ENCODE results near the gene ZDHHC7.

DNA sequence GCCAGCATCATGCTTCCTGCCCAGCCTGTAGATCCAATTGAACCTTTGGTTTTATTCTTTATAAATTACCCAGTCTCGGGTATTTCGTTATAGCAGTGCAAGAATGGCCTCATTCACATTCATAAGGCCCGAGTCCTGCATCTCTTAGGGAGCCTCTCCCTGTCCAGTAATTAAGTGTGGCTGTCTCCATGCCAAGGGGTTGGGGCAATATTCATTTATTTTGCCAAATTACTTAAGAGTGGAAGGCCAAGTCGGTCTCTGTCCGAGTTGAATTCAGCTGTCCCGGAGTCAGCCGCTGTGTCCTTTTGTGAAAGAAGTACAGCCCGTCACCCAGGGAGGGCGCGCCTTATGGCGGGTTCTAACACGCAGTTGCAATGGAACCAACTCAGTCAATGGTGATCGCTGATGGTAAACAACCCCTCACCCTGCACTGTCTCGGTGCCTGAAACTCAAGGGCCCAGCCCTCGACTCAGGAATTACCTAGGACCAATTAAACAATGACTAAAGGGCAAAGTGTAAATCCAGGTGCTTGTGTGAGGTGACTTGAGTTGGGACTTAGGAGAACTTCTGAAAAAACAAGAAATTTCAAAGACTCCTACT lies 38.5 kb upstream of the ZDHHC7 start:
- TF ChIP-seq, protein P1, sequence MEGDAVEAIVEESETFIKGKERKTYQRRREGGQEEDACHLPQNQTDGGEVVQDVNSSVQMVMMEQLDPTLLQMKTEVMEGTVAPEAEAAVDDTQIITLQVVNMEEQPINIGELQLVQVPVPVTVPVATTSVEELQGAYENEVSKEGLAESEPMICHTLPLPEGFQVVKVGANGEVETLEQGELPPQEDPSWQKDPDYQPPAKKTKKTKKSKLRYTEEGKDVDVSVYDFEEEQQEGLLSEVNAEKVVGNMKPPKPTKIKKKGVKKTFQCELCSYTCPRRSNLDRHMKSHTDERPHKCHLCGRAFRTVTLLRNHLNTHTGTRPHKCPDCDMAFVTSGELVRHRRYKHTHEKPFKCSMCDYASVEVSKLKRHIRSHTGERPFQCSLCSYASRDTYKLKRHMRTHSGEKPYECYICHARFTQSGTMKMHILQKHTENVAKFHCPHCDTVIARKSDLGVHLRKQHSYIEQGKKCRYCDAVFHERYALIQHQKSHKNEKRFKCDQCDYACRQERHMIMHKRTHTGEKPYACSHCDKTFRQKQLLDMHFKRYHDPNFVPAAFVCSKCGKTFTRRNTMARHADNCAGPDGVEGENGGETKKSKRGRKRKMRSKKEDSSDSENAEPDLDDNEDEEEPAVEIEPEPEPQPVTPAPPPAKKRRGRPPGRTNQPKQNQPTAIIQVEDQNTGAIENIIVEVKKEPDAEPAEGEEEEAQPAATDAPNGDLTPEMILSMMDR (IDR thresholded peaks at IDR 0.05 in 2 of 3, conservative IDR thresholded peaks at IDR 0.05 in 1 of 3; ENCODE audit: borderline replicate concordance in 1 of 3, insufficient read depth in 1 of 3, low read depth in 2 of 3, low read length in 2 of 3) = no peak
- TF ChIP-seq, protein P2, sequence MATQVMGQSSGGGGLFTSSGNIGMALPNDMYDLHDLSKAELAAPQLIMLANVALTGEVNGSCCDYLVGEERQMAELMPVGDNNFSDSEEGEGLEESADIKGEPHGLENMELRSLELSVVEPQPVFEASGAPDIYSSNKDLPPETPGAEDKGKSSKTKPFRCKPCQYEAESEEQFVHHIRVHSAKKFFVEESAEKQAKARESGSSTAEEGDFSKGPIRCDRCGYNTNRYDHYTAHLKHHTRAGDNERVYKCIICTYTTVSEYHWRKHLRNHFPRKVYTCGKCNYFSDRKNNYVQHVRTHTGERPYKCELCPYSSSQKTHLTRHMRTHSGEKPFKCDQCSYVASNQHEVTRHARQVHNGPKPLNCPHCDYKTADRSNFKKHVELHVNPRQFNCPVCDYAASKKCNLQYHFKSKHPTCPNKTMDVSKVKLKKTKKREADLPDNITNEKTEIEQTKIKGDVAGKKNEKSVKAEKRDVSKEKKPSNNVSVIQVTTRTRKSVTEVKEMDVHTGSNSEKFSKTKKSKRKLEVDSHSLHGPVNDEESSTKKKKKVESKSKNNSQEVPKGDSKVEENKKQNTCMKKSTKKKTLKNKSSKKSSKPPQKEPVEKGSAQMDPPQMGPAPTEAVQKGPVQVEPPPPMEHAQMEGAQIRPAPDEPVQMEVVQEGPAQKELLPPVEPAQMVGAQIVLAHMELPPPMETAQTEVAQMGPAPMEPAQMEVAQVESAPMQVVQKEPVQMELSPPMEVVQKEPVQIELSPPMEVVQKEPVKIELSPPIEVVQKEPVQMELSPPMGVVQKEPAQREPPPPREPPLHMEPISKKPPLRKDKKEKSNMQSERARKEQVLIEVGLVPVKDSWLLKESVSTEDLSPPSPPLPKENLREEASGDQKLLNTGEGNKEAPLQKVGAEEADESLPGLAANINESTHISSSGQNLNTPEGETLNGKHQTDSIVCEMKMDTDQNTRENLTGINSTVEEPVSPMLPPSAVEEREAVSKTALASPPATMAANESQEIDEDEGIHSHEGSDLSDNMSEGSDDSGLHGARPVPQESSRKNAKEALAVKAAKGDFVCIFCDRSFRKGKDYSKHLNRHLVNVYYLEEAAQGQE (IDR thresholded peaks at IDR 0.05; ENCODE audit: low read depth) = no peak
- TF ChIP-seq POLR2AphosphoS5 (IDR thresholded peaks at IDR 0.05; ENCODE audit: low read depth, low read length) (no peak), POLR2A (IDR thresholded peaks at IDR 0.05; ENCODE audit: borderline replicate concordance, extremely low read depth, insufficient read depth, insufficient read length) (no peak), YY1 (IDR thresholded peaks at IDR 0.05; ENCODE audit: extremely low read depth, insufficient replicate concordance, low read depth, low read length) (no peak), RAD21 (IDR thresholded peaks at IDR 0.05; ENCODE audit: low read depth) (no peak), EZH2phosphoT487 (IDR thresholded peaks at IDR 0.05; ENCODE audit: borderline replicate concordance) (no peak), FOSL1 (IDR thresholded peaks at IDR 0.05; ENCODE audit: low read depth) (no peak), ZNF274 (IDR thresholded peaks at IDR 0.05; ENCODE audit: low read depth, low read length) (no peak)
